ENCODE data around the gene ASTE1.

Gene ASTE1

DNA sequence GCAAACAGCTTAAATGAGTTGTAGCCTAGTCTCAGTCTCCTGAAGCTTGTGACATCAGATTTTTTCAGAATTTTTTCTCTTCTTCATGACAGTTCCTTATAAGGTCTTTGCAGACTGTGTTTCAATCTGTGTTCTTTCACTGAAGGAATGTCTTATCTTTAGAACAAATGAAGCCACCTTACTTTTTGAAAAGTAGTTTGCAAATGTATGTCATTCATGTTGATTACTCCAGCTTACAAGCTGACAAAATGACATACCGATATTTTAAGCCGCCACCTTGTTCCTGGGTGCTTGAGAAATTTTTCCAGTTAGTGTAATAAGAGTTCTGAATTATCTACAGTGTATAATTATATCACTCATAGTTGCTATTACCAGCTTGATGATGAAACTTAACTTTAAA, 57.0 kb downstream of the ASTE1 start:
- no peak for TF ChIP-seq ZFX (IDR thresholded peaks at IDR 0.05; ENCODE audit: borderline replicate concordance)
- TF ChIP-seq, protein P1, sequence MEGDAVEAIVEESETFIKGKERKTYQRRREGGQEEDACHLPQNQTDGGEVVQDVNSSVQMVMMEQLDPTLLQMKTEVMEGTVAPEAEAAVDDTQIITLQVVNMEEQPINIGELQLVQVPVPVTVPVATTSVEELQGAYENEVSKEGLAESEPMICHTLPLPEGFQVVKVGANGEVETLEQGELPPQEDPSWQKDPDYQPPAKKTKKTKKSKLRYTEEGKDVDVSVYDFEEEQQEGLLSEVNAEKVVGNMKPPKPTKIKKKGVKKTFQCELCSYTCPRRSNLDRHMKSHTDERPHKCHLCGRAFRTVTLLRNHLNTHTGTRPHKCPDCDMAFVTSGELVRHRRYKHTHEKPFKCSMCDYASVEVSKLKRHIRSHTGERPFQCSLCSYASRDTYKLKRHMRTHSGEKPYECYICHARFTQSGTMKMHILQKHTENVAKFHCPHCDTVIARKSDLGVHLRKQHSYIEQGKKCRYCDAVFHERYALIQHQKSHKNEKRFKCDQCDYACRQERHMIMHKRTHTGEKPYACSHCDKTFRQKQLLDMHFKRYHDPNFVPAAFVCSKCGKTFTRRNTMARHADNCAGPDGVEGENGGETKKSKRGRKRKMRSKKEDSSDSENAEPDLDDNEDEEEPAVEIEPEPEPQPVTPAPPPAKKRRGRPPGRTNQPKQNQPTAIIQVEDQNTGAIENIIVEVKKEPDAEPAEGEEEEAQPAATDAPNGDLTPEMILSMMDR (IDR thresholded peaks at IDR 0.05): no peak
- H3K27ac ChIP-seq: no peak overlapping the region

DNA sequence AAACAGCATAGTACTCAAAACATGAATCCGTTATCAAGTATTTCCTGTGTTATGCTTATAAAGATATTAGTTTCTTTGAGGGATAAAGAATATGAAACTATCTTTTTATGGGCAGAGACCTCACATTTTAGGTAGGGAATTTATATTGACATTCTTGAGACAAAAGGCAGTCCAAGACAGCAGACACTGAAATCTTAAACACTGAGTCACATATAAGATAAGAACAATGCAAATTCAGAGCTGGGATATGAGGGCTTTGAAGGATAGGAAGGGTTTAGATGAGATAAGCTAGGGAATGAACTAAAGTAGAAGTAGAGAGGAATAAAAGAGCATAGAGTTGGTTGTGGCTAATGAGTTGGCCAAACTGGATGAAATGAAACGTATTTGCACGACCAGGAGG, 58.4 kb downstream of the ASTE1 start:
- TF ChIP-seq ZFX (IDR thresholded peaks at IDR 0.05; ENCODE audit: borderline replicate concordance): no peak
- TF ChIP-seq, protein P1 (IDR thresholded peaks at IDR 0.05): no peak

DNA sequence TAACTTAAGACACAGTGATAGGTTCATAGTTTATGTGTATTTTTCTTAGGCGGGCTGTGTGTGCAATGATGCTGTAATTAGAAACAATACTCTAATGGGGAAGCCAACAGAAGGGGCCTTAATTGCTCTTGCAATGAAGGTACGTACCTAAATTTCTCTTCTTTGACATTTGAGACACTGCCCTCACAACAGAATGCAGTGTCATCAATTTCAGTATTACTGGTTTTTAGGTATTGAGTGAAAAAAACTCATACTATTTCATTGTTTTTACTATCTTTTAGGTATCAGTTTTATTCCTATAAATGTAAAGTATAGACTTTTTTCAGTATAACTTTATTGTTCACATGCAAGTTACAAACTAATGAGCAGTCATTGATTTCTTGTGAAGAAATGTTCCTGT, 59.3 kb downstream of the ASTE1 start:
- no peak for TF ChIP-seq ZFX (IDR thresholded peaks at IDR 0.05; ENCODE audit: borderline replicate concordance)
- TF ChIP-seq, protein P1 (IDR thresholded peaks at IDR 0.05): no peak
- H3K27ac ChIP-seq: no peak overlapping the region

More for the DNA sequence above, 58.4 kb downstream of the ASTE1 start:
- no peak overlapping the region for H3K27ac ChIP-seq

DNA sequence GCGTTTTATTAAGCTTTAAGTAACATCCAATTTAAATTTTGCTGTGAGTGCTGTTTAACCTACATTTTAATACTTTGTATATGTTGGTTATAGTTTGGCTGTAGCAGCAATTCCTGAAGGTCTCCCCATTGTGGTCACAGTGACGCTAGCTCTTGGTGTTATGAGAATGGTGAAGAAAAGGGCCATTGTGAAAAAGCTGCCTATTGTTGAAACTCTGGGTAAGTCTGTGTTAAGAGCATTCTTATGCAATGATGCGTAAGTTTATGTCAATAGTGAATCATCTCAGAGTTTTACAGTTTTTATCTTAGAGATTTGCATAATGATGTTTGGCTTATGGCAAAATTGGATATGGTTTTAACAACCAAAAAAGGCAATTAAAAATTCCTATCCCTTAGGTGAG, 62.7 kb downstream of the ASTE1 start:
- TF ChIP-seq ZFX (IDR thresholded peaks at IDR 0.05; ENCODE audit: borderline replicate concordance): no peak
- TF ChIP-seq, protein P1 (IDR thresholded peaks at IDR 0.05): no peak
- no peak overlapping the region for H3K27ac ChIP-seq
